ENCODE measurements around the gene ARFIP2. TPM values are rescaled to one million over a fixed set of nuclear protein-coding genes. Genes with fewer than 3 reads are reported as not detected.

Gene ARFIP2
- total RNA-seq, 1 experiment from 2014 or later, result 53.1 TPM

DNA sequence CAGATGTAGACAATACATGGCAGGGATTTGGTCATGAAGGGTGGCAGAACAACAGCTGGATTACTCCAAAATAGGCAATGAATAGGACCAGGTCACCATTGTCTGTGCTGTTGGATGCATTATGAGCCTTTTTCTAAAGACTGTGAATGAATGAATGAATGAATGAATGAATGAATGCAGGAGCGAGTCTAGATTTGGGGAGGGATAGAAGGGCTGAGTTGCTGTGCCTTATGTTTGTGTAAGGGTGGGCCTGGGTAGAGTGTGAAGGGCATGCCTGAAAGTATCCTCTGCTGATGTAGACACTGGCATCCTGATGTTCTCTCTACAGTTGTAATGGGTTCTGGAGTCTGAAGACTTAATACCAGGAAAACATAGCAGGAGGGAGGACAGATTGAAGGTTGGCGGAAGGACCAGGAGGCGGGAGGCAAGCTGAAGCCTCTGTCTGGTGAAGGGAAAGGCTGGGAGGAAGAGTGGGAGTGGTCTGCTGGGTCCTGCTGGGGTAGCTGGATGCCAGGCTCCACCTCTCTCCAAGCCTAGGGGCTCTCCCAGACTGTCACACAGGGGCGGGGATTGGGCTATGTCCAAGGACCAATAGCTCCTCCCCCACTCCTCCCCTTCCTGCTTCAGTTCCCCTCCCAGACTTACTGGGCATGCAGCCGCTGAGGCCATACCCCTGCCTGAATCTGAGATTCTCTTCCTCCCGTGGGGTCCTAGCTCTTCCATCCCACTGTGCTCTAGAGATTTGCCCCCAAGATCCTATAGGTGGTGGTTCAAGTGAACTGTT, 12.2 kb downstream of the ARFIP2 start:
- Mint-ChIP-seq H3K9me3 (no peaks in the 10 kb centered on the region), H3K36me3 (no peaks in the 10 kb centered on the region), H3K27ac (no peak overlapping the region), H3K4me1 (peaks cover 7% of the 10 kb centered on the region), H3K4me3 (no peak overlapping the region), H3K27me3 (ENCODE audit: low read depth) (peaks cover 12% of the 10 kb centered on the region)
- TF ChIP-seq NFE2L1 (CRISPR knock-in tag; IDR thresholded peaks at IDR 0.05) (0 out of 2 replicates have a peak, but pooled peaks have one; percentile 32), SOX15 (CRISPR knock-in tag; IDR thresholded peaks at IDR 0.05) (no peak)
- ATAC-seq, result peak; percentile 99
- ChIA-PET CTCF (interaction anchor here (0.8 to 1.8 kb wide), 20 partner anchors 9 to 286 kb away, joined by 3 to 33 read pairs (median 4); partner anchors contain the start of genes APBB1, ARFIP2, MRPL17 and TIMM10B), POLR2A (interaction anchor here (0.7 to 1.4 kb wide), 3 partner anchors 13 to 215 kb away, joined by 3 to 15 read pairs (median 7); partner anchors contain the start of genes ARFIP2, MRPL17 and TIMM10B)
- DNase-seq (ENCODE audit: low spot score), result peak; percentile 96

DNA sequence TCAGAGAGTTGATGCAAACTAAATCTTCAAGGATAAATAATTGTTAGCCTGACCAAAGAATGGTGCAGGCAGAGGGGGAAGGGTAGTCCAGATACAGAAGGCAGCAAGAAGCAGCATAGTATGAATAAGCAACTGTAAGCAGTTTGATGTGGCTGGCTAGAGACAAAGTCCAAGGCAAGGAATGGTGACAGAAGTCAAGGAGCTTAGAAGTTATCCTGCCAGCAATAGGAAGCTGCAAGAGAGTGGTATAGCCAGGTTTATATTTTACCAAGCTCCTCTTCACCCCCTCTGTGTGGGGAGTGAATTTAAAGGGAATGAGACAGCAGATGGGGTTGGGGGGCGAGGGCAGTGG, 22.1 kb downstream of the ARFIP2 start:
- no peak for DNase-seq (ENCODE audit: low spot score)
- H3K27ac Mint-ChIP-seq, result no peak overlapping the region
- H3K27me3 Mint-ChIP-seq (ENCODE audit: low read depth), result no peaks in the 10 kb centered on the region
- H3K4me1 Mint-ChIP-seq, result no peaks in the 10 kb centered on the region
- ATAC-seq, result no peak
- TF ChIP-seq ZNF317 (CRISPR knock-in tag; IDR thresholded peaks at IDR 0.05; ENCODE audit: borderline replicate concordance, low read depth) (no peak), ESRRA (CRISPR knock-in tag; IDR thresholded peaks at IDR 0.05; ENCODE audit: borderline replicate concordance) (no peak), ZBTB21 (CRISPR knock-in tag; IDR thresholded peaks at IDR 0.05; ENCODE audit: borderline replicate concordance) (no peak), CREB1 (CRISPR knock-in tag; IDR thresholded peaks at IDR 0.05) (no peak), ZNF219 (CRISPR knock-in tag; IDR thresholded peaks at IDR 0.05; ENCODE audit: borderline replicate concordance) (no peak), FOXP1 (CRISPR knock-in tag; IDR thresholded peaks at IDR 0.05; ENCODE audit: borderline replicate concordance) (no peak)
- CTCF ChIA-PET, result interaction anchor here (2.1 kb wide), 1 partner anchor 16 kb away, joined by 8 read pairs; no protein-coding TSS in a partner anchor
- POLR2A ChIA-PET, result interaction anchor here (0.6 kb wide), 1 partner anchor 12 kb away, joined by 3 read pairs; no protein-coding TSS in a partner anchor
- H3K36me3 Mint-ChIP-seq, result peaks cover 8% of the 10 kb centered on the region; the same call in 1 of the 2 replicates
- H3K4me3 Mint-ChIP-seq, result no peak overlapping the region
- H3K9me3 Mint-ChIP-seq, result no peaks in the 10 kb centered on the region

DNA sequence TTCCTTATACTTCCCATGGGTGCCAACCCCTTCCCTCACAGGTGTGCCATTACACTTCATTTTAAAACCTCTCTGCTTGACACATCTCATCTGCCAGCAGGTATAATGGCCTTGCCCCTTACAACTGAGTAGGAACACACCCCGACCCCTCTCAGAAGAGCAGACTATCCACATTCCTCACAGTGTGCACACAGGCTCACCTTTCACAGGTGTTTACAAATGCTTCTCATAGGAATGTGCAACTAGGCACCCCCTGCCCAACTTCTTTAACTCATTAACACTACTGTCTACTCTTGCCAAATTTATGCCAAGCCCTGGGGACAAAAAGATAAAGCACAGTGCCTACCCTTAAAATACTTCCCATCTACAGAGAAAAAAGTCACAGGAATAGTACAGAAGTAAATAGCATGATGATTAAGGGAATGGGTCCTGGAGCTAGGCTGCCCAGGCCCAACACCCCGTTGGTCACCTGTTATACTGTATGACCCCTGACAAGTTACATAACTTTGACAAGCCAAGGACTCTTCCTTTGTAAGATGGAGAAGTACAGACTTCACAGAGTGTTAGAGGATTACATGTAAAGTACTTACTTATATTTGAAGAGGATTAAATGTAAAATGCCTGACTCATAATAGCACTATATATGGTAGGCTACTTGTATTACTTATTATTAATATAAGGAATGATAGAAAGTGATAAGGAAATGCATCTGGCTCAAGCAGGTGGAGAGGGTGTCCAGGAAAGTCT, 22.6 kb downstream of the ARFIP2 start:
- Mint-ChIP-seq H3K27me3 (ENCODE audit: low read depth) (no peaks in the 10 kb centered on the region), H3K4me3 (no peak overlapping the region), H3K36me3 (peaks cover 5% of the 10 kb centered on the region; the same call in 1 of the 2 replicates), H3K9me3 (no peaks in the 10 kb centered on the region), H3K4me1 (no peaks in the 10 kb centered on the region), H3K27ac (no peak overlapping the region)
- ATAC-seq (no peak), DNase-seq (ENCODE audit: low spot score) (no peak)
- CTCF ChIA-PET, result interaction anchor here (2.1 kb wide), 1 partner anchor 15 kb away, joined by 8 read pairs; no protein-coding TSS in a partner anchor
- POLR2A ChIA-PET, result interaction anchor here (0.6 kb wide), 1 partner anchor 12 kb away, joined by 3 read pairs; no protein-coding TSS in a partner anchor
- no peak for TF ChIP-seq ZNF416 (CRISPR knock-in tag; IDR thresholded peaks at IDR 0.05)
- TF ChIP-seq, protein P1, sequence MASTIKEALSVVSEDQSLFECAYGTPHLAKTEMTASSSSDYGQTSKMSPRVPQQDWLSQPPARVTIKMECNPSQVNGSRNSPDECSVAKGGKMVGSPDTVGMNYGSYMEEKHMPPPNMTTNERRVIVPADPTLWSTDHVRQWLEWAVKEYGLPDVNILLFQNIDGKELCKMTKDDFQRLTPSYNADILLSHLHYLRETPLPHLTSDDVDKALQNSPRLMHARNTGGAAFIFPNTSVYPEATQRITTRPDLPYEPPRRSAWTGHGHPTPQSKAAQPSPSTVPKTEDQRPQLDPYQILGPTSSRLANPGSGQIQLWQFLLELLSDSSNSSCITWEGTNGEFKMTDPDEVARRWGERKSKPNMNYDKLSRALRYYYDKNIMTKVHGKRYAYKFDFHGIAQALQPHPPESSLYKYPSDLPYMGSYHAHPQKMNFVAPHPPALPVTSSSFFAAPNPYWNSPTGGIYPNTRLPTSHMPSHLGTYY (CRISPR knock-in tag; IDR thresholded peaks at IDR 0.05), result no peak
- TF ChIP-seq, protein P2, sequence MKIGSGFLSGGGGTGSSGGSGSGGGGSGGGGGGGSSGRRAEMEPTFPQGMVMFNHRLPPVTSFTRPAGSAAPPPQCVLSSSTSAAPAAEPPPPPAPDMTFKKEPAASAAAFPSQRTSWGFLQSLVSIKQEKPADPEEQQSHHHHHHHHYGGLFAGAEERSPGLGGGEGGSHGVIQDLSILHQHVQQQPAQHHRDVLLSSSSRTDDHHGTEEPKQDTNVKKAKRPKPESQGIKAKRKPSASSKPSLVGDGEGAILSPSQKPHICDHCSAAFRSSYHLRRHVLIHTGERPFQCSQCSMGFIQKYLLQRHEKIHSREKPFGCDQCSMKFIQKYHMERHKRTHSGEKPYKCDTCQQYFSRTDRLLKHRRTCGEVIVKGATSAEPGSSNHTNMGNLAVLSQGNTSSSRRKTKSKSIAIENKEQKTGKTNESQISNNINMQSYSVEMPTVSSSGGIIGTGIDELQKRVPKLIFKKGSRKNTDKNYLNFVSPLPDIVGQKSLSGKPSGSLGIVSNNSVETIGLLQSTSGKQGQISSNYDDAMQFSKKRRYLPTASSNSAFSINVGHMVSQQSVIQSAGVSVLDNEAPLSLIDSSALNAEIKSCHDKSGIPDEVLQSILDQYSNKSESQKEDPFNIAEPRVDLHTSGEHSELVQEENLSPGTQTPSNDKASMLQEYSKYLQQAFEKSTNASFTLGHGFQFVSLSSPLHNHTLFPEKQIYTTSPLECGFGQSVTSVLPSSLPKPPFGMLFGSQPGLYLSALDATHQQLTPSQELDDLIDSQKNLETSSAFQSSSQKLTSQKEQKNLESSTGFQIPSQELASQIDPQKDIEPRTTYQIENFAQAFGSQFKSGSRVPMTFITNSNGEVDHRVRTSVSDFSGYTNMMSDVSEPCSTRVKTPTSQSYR (CRISPR knock-in tag; IDR thresholded peaks at IDR 0.05), result no peak
- TF ChIP-seq ZNF219 (CRISPR knock-in tag; IDR thresholded peaks at IDR 0.05; ENCODE audit: borderline replicate concordance), result no peak
- TF ChIP-seq, protein P3, sequence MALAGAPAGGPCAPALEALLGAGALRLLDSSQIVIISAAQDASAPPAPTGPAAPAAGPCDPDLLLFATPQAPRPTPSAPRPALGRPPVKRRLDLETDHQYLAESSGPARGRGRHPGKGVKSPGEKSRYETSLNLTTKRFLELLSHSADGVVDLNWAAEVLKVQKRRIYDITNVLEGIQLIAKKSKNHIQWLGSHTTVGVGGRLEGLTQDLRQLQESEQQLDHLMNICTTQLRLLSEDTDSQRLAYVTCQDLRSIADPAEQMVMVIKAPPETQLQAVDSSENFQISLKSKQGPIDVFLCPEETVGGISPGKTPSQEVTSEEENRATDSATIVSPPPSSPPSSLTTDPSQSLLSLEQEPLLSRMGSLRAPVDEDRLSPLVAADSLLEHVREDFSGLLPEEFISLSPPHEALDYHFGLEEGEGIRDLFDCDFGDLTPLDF (CRISPR knock-in tag; IDR thresholded peaks at IDR 0.05), result no peak
- no peak for TF ChIP-seq ZNF232 (CRISPR knock-in tag; IDR thresholded peaks at IDR 0.05)
- TF ChIP-seq GRHL2 (CRISPR knock-in tag; IDR thresholded peaks at IDR 0.05; ENCODE audit: insufficient replicate concordance, severe bottlenecking), result no peak
- TF ChIP-seq, protein P4, sequence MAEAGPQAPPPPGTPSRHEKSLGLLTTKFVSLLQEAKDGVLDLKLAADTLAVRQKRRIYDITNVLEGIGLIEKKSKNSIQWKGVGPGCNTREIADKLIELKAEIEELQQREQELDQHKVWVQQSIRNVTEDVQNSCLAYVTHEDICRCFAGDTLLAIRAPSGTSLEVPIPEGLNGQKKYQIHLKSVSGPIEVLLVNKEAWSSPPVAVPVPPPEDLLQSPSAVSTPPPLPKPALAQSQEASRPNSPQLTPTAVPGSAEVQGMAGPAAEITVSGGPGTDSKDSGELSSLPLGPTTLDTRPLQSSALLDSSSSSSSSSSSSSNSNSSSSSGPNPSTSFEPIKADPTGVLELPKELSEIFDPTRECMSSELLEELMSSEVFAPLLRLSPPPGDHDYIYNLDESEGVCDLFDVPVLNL (CRISPR knock-in tag; IDR thresholded peaks at IDR 0.05; ENCODE audit: borderline replicate concordance, low read depth), result no peak
- TF ChIP-seq, protein P5, sequence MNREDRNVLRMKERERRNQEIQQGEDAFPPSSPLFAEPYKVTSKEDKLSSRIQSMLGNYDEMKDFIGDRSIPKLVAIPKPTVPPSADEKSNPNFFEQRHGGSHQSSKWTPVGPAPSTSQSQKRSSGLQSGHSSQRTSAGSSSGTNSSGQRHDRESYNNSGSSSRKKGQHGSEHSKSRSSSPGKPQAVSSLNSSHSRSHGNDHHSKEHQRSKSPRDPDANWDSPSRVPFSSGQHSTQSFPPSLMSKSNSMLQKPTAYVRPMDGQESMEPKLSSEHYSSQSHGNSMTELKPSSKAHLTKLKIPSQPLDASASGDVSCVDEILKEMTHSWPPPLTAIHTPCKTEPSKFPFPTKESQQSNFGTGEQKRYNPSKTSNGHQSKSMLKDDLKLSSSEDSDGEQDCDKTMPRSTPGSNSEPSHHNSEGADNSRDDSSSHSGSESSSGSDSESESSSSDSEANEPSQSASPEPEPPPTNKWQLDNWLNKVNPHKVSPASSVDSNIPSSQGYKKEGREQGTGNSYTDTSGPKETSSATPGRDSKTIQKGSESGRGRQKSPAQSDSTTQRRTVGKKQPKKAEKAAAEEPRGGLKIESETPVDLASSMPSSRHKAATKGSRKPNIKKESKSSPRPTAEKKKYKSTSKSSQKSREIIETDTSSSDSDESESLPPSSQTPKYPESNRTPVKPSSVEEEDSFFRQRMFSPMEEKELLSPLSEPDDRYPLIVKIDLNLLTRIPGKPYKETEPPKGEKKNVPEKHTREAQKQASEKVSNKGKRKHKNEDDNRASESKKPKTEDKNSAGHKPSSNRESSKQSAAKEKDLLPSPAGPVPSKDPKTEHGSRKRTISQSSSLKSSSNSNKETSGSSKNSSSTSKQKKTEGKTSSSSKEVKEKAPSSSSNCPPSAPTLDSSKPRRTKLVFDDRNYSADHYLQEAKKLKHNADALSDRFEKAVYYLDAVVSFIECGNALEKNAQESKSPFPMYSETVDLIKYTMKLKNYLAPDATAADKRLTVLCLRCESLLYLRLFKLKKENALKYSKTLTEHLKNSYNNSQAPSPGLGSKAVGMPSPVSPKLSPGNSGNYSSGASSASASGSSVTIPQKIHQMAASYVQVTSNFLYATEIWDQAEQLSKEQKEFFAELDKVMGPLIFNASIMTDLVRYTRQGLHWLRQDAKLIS (CRISPR knock-in tag; IDR thresholded peaks at IDR 0.05; ENCODE audit: borderline replicate concordance), result no peak
- no peak for TF ChIP-seq FOXJ3 (CRISPR knock-in tag; IDR thresholded peaks at IDR 0.05; ENCODE audit: borderline replicate concordance)
- no peak for TF ChIP-seq NFE2L1 (CRISPR knock-in tag; IDR thresholded peaks at IDR 0.05)
- TF ChIP-seq CREM (CRISPR knock-in tag; IDR thresholded peaks at IDR 0.05), result no peak
- TF ChIP-seq CREB1 (CRISPR knock-in tag; IDR thresholded peaks at IDR 0.05), result no peak
